GM21515 (cell line): Measurements from ENCODE around the gene DYRK3.

Source experiments
- ATAC-seq: cut with Tn5 transposase; IDR thresholded peaks from one replicate; pipeline ENCODE4 v1.9.1; 2021; ENCODE audit not compliant: unreplicated experiment

The DYRK3 gene

DNA sequence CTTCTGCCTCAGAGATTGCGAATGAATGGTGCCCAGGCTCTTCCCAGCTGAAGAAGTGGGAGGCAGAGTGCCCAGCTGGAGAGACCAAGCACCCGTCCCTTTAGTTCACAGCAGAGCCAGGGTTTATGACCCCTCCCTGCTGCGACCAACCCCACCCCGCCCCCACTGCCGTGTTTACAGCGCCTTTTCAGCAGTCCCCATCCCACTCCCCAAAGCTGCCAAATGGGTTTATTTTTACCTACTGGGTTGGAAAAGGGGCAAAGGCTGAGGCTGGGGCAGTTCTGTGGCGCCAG, 23.6 kb downstream of the DYRK3 start:
- ATAC-seq: no peak

DNA sequence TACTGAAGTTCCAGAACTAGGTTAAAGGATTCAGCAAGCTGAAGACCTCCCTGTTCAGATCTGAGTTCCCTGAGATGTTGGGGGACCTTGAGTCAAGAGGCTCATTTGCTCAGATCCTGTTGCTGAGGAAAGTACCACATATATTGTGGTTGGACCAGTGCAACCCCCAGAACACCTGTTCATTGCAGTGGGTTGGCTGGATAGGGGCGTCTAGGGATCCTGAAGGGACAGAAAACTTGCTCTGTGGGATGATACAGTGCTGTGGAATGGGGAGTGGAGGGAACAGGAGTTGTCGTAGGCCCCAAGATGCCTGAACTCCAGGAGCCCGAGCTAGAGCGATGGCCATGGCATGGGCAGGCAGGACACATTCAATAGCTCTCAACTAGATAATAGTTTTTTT, 24.8 kb downstream of the DYRK3 start:
- ATAC-seq: no peak

DNA sequence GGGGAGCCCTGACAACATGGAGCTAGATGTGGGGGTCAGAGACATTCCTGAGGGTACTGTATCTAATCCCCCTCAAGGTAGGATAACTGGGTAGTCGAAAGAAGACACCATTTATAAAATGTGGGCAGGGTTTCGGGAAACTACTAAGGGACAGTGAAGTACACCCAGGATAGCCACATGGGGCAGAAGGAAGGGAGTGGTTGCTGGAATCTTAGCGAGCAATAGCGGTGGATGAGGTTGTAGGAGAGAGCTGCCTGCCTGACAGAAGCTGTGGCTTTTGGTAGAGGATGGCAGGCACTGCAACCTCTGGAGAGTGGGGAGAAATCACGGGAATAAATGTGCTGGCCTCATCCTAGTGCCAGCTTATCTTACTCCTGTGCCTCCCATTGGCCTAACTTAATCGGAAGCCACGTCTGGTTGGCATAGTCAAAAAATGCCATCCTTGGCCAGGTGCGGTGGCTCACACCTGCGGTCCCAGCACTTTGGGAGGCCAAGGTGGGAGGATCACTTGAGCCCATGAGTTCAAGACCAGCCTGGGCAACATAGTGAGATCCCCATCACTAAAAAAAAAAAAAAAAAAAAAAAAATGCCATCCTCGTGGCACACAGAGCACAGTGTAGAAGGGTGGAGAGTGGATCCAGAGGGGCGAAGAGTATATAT, 26.0 kb downstream of the DYRK3 start:
- no peak for ATAC-seq

DNA sequence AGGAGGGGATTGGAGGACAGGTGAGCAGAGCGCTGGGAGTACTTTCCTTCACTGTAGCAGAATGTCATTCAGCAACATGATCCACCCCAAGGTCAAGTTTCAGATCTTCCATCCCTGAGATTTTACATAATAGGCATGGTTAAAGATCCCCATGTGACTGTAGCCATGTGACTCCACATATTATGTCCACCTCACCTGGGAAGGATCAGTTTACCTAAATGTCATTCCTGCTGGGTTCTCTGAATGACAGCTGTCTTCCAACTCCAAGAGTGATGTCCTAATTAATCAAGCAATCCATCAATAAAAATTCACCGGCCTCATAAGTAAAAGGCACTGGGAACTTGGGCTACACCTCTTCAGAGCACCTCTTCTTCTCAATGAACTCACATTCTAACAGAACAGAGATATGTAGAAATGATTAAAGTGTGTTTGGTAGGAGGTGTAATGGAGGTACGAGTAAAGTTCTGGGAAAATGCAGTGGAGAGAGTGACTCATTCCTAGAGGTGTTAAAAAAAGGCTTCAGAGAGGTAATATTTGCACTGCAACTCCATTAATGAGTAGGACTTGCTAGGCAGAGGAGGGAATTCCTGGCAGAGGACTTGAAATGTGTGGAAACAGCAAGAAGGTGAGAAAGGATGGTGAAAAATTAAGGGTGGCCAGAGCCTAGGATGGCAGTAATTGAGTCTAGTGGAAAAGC, 27.2 kb downstream of the DYRK3 start:
- no peak for ATAC-seq

DNA sequence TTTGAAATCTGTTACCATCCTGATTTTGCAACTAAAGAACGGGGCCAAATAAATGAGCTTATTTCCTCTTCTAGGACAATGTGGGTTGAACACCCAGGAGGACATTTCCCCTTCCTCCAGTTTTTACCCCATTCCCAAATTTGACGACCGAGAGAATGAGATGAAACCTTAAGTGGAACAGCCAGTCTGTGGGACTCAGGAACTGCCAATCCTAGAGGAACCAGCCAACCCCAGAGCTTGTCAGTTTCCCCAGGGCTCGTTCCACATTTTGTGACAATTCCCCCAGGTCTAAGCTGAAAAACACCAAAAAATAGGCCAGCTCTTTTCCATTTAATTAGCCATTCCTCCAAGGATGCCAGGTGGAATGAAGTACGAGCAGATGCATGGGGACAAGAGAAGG, 28.0 kb downstream of the DYRK3 start:
- ATAC-seq: no peak

DNA sequence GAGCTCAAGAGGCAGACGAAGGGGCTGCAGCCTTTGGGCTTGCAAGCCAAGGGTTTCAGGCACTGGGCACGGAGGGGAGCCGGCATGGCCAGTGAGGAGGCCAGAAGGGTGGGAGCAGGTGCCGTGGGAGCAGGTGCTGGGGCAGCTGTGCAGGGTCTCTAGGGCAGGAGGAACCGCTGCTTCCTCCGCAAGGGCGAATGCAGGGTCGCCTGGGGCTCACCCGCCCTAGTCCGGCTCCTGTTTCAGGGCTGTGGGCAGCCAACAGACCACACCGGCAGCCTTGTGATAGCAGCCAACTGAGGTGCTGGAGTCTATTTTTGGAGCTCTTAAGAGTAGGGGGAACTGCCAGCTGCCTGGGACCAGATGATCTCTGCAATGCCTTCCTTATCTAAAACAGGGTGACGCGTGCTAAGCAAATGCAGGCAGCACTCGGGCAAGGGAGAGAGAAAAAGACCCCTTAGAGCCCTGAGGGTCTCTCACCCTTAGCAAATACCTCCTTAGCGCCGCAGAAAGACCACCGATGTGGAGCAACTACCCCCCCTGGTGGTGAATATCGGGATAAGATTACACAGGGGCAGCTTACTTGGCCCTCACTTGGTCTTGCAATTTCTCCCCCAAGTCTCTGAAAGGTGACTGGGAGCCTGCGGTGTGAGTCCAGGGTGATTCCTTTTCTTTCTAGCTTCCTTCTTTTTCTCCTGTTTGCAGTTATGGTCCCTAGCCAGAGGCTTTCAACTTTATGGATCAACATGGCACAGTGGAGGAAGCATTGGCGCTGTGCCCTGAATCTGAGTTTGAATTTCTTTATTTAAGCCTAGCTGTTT, 28.7 kb downstream of the DYRK3 start:
- ATAC-seq: no peak

DNA sequence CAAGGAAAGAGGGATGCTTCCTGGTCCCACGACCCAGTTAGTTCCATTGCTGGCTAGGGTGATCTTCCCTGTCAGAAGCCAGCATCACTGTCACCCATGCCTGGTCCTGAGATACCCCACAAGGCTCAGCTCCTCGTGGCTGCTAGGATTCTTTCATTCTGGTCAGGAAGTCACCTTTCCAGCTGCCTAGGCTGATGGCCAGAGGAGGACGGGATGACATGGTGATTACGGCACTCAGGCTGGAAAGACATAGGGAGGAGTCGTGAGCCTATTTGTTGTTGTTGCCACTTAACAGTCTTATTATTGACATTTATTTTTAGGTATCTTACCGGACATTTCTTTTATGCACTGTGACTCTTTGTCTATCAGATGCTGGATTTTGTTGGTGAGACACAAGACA, 29.4 kb downstream of the DYRK3 start:
- no peak for ATAC-seq

DNA sequence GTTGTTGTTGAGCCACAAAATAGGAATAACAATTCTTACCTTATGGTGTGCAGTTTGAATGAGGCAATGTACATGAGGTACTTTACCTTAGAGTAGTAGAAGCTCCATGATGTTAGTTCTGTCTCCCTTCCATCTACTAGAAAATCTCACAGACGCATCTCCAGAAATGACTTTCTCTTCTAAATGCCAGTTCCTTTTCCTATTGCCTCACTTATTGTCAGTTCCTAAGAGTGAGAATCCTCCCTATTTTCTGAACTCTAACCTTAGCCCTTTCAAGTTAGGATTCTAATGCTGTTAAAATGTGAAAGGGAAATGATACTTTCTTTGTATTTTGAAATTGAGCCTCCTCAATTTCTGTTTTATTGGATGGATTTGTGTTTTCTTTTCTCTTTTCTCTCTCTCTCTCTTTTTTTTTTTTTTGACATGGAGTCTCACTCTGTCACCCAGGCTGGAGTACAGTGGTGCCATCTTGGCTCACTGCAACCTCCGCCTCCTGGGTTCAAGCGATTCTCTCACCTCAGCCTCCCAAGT, 30.8 kb downstream of the DYRK3 start:
- ATAC-seq: no peak

DNA sequence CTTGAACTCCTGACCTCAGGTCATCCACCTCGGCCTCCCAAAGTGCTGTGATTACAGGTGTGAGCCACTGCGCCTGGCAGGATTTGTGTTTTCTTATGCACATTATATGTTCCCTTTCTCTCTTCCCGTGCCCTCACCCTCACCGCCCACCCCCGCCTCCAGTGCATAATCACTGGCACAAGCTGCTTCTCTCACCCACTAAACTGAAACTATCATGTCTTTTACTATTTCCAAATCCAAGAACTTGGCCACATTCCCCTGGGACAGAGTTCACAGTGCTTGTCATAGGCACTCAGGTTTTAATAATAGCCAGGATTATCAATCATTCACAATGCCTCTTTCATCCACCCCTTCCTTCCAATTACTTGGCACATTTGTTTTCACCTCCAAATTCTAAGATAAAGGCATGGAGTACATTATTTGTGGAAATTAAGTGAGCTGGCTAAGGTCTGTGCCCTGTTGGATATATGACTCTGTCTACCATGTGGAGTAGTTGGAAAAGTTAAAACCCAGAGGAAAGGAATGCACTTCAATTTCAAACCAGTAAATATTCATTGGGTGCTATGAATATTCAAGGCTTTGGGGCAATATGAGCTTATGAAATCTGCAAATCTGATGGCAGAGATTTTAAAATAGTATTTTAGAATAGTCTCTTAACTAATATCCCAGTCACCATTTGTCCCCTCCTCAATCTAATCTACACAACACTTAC, 31.8 kb downstream of the DYRK3 start:
- no peak for ATAC-seq

DNA sequence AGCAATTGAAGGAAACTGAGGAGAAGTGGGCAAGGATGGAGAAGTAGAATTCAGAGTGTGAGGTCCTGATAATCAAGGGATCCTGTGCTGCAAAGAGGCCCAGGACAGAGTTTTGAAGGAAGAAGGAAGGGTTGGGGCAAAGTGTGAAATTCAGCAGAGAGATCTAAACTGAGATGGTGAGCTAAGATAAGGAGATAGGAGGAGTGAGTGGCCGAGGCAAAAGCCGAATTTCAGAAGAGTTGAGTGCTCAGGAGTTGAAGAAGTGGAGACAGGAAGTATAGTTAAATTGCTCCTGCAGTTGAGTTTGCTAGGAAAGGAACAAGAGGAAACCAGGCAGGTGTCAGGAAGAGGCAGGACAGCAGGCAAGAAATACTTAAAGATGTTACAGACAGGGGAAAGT, 33.0 kb downstream of the DYRK3 start:
- no peak for ATAC-seq

DNA sequence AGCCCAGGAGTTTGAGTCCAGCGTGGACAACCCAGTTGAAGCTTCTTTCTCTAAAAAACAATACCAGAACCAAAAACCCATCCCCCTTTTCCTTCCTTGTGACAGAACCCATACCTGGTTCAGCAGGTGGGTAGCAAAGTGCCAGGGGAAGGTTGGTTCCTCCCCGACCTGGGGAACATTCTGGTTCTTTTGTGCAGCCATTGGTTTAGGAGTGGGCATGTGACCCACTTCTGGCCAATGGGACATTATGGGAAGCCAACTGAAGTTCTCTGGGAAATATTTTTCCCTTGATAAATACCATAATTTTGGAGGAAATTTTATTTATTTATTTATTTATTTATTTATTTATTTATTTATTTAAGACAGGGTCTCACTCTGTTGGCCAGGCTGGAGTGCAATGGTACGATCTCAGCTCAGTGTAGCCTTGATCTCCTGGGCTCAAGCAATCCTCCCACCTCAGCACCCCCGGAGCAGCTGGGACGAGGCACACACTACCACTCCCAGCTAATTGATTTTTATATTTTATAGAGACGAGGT, 33.6 kb downstream of the DYRK3 start:
- no peak for ATAC-seq

DNA sequence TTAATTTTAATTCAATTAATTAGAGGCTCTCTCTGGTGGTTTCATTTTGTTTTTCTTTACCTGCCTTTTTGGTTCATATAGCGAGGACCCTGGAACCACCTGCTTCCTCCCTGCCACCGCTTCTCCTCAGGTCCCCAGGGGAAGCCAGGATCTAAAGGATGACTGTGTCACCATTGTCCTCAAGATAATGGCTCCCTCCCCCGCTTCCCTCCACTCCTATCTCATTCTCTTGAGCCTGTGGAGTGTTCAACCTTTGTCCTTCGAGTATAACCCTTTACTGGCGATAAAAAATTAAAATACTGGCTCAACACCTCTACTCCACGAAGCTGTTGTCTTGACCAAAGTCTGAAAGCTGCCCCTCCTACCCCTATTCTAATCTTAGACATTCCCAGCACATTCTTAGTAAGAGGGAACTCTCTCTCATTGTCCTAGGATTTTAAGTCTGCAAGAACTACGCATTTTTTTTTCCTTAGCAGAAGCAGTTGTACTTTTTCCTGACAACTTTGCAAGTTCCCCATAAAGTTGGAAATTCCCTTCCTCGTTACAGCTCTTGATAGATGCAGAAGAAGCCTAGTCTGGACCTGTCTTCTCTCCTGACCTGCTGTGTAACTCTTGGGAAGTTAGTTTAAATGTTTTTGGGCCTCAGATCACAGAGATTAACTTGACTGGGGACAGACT, 36.8 kb downstream of the DYRK3 start:
- ATAC-seq: no peak

DNA sequence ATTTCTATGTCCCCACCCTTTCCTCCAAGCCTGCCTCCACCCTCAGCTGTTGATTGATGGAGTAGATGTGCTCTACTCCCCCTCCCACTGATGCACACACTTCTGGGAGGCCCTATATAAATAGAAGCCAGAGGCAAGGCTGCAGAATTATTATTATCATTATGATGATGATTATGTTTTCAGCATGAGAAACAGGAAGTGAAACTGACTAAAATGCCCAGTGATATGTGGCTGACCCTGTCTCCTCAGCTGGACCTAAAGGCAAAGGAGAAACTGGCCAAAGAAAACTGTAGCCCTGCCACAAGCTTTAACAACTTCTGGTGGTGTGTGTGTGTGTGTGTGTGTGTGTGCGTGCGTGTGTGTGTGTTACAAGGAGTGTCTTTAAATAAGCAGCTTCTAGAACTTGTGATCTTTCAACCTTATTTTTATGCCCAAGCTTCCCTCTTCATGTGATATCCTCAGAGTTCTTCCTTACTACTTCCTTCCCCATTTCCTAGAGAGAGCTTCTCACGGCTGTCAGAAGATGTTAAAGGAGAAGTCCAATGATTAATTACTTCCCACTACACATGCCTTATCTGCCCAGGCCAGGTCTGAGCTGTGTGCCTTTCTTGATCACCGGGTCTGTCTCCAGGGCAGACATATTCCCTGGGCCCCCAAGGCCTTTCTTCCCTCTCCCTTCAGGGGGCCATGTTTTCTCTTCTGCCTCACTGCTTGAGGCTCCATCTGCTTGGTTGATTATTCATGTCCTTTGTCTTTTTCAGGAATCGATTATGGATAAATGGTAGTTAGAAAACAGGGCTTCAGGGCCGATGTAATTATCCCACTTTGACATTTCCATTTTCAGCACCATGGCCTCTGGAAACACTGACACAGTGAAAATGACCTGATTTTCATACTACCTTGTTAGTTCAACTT, 37.8 kb downstream of the DYRK3 start:
- ATAC-seq: no peak

DNA sequence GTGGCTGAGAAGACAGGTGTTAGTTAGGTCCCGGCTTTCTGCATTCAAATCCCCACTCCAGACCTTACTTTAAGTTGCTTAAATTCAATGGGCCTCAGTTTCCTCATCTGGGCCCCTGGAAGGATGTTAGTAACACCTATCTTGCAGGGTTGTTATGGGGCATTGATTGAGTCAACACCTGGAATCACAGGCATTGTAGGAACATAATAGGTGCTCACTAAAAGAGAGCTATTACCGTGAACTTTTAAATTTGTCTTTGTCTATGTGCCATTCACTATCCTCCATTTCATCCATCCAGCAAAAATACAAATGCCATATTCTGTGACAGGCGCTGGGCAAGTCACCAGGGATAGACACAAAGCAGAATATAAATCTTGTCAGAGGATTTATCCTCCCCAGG, 38.9 kb downstream of the DYRK3 start:
- no peak for ATAC-seq

DNA sequence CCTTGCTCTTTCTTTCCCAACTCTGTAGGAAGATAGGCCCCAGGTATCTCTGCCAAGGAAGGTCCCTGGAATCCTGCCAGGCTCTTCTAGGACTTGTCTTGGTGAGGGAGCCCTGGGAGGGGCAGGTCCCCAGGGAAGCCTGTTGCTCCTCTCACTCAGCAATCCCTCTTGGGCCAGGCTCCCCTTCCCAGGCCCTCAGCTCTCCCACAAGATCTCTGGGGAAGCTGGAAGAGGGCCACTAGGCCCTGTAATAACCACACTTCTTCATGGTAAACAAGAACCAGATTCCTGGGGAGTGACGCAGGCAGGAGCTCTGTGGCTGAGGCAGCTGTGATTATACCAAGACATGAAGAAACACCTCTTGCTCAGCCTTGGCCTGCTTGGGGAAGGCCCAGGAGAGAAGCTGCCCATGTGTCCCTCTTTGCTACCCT, 39.4 kb downstream of the DYRK3 start:
- no peak for ATAC-seq

DNA sequence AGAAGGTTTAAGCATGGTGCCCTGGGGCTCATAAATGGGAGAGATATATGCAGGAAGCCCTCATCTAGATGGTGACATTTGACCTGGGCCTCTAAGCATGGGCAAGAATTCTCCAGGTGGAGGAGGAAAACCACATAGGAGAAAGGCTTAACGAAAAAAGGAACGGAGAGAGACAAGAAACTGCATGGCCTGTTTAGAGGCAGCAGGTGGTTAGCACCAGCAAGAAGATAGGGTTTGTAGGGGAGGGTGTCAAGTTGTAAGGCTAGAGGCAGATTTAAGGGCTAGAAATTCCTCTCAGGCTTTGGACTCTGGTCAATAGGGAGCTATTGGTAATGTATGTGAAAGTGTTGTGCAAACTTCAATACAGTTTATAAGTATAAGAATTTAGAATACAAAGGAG, 41.2 kb downstream of the DYRK3 start:
- no peak for ATAC-seq

DNA sequence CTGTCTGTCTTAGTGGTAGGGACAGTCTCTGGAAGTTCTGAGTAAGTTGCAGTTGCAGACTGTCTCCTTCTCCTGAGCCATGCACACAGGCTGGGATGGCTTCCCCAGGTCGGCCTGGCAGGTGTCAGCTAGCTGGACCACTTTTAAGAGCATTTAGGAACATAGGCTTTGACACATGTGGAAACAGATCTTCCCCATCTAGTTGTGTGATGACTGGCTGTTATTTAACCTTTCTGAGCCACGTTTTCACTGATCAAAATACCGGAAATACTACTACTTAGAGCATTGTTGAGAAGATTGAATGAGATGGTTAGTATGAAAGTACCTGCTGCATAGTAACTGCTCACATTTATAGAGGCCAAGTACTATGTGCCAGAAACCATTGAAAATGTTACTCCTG, 43.2 kb downstream of the DYRK3 start:
- ATAC-seq: no peak

DNA sequence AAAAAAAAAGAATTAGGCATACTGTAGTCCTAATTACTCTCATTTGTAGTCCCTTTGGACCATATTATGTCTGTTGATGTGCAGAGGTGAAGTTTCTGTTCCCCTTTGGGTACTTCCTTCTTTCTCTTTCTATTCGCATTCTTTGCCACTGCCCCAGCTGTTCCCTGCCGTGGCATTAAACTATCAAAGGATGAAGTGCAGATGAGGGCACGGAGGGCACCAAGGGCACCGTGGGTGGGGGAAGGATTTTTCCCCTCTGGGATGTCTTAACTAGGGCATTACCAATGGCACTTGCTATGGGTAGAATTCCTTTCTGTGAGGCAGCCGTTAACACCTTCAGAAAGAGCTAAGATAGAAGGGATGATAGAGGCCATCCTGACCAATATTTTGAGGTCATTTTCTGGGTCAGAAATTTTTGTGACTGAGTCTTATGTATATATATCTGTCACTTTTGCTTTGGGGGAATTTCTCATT, 44.4 kb downstream of the DYRK3 start:
- ATAC-seq: peak; percentile 76

DNA sequence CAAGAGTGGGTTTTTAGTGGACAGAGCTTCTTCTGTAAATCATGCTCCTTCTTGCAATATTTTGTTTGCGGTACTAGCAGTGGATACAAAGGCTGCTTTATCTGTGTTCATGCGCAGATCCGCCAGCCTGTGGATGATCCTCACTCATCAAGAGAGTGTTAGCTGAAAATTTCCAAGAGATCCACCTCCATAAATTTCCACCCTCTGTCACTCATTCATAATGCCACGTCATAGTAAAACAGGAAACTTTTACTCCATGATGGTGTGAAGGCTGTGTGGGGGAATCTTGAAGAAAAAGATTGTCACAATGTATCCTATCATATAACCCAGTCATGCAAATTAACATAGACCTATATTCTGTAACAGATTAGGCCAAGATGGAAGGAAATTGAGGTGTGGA, 44.9 kb downstream of the DYRK3 start:
- no peak for ATAC-seq
